ENCODE measurements around the gene PMM1. TPM values are rescaled to one million over a fixed set of nuclear protein-coding genes. Genes with fewer than 3 reads are reported as not detected.
"Not testable (repeated sequence)": the region's sequence is repeated elsewhere in the genome, so short reads cannot be mapped to it uniquely, and the experiment has no call there.

The PMM1 gene
- total RNA-seq, 6 experiments from 2014 or later: 21.6 to 45.1 (median 36.2) TPM

DNA sequence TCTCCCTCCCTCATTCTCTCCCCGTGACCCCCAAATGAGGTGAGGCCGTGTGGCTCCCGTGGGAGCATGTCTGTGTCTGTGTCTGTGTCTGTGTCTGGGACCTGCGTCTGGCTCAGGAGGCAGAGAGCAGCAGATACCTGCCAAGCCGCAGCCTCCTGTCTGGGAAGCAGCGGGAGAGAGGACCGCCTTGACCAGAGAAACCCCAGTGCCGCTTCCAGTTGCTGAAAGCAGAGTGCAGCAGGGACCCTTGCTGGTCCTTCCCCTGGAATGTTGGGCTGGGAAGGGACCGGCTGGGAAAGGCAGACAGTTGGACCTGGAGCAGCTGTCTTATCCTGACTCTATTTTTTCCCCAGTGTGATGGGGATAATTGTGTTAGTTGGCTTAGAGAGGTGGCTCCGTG, 28.3 kb downstream of the PMM1 start:
- H3K4me3 ChIP-seq: peak overlapping the region in 1 of 3 donors; percentile 44
- ATAC-seq (no peak), DNase-seq (no peak)
- peaks cover 0 to 19% (median 3%) of the 10 kb centered on the region in 4 donors for H3K4me1 ChIP-seq
- no peaks in the 10 kb centered on the region for H3K27me3 ChIP-seq
- intact Hi-C loops (cut with DNase I): no loop called here
- no peaks in the 10 kb centered on the region for H3K9me3 ChIP-seq
- peak overlapping the region in 1 of 3 donors; percentile 33 for H3K27ac ChIP-seq
- 56% methylated on average over 5 of the region's 10 CpGs for WGBS (ENCODE audit: insufficient coverage, low coverage, low lambda C conversion rate, missing lambda C conversion rate)
- no peaks in the 10 kb centered on the region for H3K36me3 ChIP-seq
- TF ChIP-seq POLR2A (IDR thresholded peaks at IDR 0.05): no peak
- TF ChIP-seq, protein P1, sequence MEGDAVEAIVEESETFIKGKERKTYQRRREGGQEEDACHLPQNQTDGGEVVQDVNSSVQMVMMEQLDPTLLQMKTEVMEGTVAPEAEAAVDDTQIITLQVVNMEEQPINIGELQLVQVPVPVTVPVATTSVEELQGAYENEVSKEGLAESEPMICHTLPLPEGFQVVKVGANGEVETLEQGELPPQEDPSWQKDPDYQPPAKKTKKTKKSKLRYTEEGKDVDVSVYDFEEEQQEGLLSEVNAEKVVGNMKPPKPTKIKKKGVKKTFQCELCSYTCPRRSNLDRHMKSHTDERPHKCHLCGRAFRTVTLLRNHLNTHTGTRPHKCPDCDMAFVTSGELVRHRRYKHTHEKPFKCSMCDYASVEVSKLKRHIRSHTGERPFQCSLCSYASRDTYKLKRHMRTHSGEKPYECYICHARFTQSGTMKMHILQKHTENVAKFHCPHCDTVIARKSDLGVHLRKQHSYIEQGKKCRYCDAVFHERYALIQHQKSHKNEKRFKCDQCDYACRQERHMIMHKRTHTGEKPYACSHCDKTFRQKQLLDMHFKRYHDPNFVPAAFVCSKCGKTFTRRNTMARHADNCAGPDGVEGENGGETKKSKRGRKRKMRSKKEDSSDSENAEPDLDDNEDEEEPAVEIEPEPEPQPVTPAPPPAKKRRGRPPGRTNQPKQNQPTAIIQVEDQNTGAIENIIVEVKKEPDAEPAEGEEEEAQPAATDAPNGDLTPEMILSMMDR (IDR thresholded peaks at IDR 0.05): no peak

DNA sequence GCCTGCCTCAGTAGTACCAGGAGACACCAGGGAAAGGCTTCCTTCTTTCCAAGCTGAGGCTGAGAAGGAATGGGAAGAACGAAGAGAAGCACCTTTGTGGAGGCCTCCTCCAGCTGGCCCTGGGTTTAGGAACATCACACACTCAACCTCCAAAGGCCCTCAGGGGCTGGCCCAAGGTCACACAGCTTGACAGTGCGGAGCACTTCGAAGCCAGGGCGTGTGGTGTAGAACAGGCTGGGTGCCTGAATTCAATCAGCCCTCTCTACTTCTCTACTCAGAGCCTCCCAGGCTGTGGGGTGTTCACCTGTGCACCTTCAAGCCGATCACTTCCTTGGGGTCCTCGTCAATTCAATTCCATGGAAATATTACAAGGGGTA, 29.6 kb downstream of the PMM1 start:
- Histone ChIP-seq H3K4me3 (no peak overlapping the region), H3K27ac (no peak overlapping the region), H3K9me3 (no peaks in the 10 kb centered on the region), H3K36me3 (no peaks in the 10 kb centered on the region), H3K27me3 (no peaks in the 10 kb centered on the region), H3K4me1 (peaks cover 0 to 26% (median 3%) of the 10 kb centered on the region in 4 donors)
- 63% methylated on average over 4 of the region's 6 CpGs for WGBS (ENCODE audit: insufficient coverage, low coverage, low lambda C conversion rate, missing lambda C conversion rate)
- intact Hi-C loops (cut with DNase I): no loop called here
- TF ChIP-seq POLR2A (IDR thresholded peaks at IDR 0.05): no peak
- TF ChIP-seq, protein P1 (IDR thresholded peaks at IDR 0.05): no peak
- DNase-seq (no peak), ATAC-seq (no peak)

DNA sequence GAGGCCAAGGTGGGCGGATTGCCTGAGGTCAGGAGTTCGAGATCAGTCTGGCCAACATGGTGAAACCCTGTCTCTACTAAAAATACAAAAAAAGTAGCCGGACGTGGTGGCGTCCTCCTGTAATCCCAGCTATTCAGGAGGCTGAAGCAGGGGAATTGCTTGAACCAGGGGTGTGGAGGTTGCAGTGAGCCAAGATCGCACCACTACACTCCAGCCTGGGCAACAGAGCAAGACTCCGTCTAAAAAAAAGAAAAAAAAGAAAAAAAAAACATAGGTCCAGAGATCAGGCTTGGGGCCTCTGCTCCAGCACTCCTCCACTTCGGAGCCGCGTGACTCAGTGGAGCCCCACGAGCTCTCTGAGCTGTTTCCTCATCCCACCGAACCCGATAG, 31.4 kb downstream of the PMM1 start:
- DNase-seq; H3K4me3 ChIP-seq; H3K27me3 ChIP-seq; ATAC-seq; H3K36me3 ChIP-seq; intact Hi-C loops (cut with DNase I); H3K9me3 ChIP-seq: not testable (repeated sequence)
- peak overlapping the region in 2 of 3 donors; percentile 2 to 92 for H3K27ac ChIP-seq
- peaks cover 0 to 34% (median 3%) of the 10 kb centered on the region in 4 donors for H3K4me1 ChIP-seq
- 83% methylated on average over 8 of the region's 13 CpGs for WGBS (ENCODE audit: insufficient coverage, low coverage, low lambda C conversion rate, missing lambda C conversion rate)

DNA sequence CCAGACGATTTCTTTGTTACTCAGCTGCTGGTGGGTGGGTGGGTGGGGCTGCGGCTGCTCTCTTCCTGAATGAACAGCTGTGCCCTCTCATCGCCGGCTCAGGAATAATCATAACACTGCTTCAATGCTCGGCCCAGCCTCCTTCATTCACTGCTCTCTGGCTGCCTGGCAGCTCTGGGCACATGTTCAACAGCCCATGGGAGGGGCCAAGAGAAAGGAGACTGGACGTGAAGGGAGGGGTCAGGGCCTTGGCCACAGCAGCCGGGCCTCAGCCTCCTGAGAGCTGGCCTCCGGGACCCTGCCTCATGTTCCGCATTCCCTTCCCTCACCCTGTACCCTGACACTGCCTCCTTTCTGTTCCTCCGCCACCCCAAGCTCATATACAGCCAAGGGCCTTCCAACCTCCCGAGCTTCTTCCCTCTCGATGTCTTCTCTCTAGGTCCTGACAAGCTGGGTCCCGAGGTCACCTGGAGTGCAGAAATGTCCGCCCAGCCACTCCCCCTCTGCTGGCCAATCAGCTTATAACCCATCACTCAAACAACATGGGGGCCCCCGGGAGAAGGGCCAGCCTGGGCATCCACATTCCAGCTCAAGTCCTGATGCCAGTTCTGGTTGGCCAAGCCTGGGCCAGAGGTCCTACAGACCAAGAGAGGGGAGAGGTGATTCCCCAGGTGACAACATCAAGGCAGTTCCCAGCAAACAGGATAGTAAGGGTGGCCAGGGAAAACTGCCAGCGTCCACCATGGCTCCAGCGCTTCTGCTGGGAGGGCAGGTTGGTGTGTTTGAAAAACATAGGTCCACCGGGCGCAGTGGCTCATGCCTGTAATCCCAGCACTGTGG, 32.0 kb downstream of the PMM1 start:
- Histone ChIP-seq H3K27ac (peak overlapping the region; percentile 47 to 92 (median 48)), H3K4me1 (peaks cover 0 to 34% (median 3%) of the 10 kb centered on the region in 4 donors), H3K36me3 (no peaks in the 10 kb centered on the region), H3K4me3 (no peak overlapping the region), H3K27me3 (no peaks in the 10 kb centered on the region), H3K9me3 (no peaks in the 10 kb centered on the region)
- DNase-seq (peak; percentile 72 to 94 (median 89)), ATAC-seq (peak; percentile 80 to 83 (median 82))
- TF ChIP-seq POLR2A (IDR thresholded peaks at IDR 0.05): no peak
- TF ChIP-seq, protein P1 (IDR thresholded peaks at IDR 0.05): no peak
- intact Hi-C loops (cut with DNase I): no loop called here
- WGBS (ENCODE audit: insufficient coverage, low coverage, low lambda C conversion rate, missing lambda C conversion rate): 31% methylated on average over 12 of the region's 19 CpGs

DNA sequence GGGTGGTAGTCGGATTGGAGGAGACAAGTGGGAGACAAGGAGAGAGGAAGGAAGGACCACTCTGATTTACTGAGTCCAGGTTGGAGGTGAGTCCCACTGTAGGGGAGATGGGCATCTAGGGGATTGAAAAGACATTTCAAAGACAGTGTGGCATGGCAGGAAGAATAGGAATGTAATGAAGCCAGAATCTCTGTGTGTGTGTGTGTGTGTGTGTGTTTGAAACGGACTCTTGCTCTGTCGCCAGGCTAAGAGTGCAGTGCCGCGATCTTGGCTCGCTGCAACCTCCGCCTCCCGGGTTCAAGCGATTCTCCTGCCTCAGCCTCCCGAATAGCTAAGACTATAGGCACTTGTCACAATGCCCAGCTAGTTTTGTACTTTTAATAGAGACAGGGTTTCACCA, 33.1 kb downstream of the PMM1 start:
- peak overlapping the region in 1 of 3 donors; percentile 92 for H3K27ac ChIP-seq
- DNase-seq: no peak
- WGBS (ENCODE audit: insufficient coverage, low coverage, low lambda C conversion rate, missing lambda C conversion rate): 61% methylated on average over 6 of the region's 10 CpGs

More for the DNA sequence above, 33.1 kb downstream of the PMM1 start:
- Histone ChIP-seq H3K4me3 (no peak overlapping the region), H3K36me3 (no peaks in the 10 kb centered on the region), H3K9me3 (no peaks in the 10 kb centered on the region), H3K27me3 (no peaks in the 10 kb centered on the region), H3K4me1 (peaks cover 0 to 38% (median 3%) of the 10 kb centered on the region in 4 donors)
- ATAC-seq: no peak
- intact Hi-C loops (cut with DNase I): no loop called here
- TF ChIP-seq POLR2A (IDR thresholded peaks at IDR 0.05): no peak
- TF ChIP-seq, protein P1 (IDR thresholded peaks at IDR 0.05): no peak
